Measurements from ENCODE around the gene GRIPAP1.

GRCh38 chrX:49001521-49002090, 458 bp downstream of the GRIPAP1 start:
- TF ChIP-seq POLR2AphosphoS5 (IDR thresholded peaks at IDR 0.05) = no peak
- TF ChIP-seq CTCF (IDR thresholded peaks at IDR 0.05) = no peak
- TF ChIP-seq EP300 (IDR thresholded peaks at IDR 0.05) = no peak
- no peak for TF ChIP-seq POLR2A (IDR thresholded peaks at IDR 0.05)
